Anterior cingulate cortex (tissue), 58 donors: ENCODE data around the gene EFNA3.
A peak's percentile ranks its signal among the peaks of the same experiment; 100 is the strongest.

Experiments used
- DNase-seq, 58 donors: peaks; one replicate each; lab custom pipeline; 2025; lab: John Stamatoyannopoulos, UW

The EFNA3 gene

GRCh38 chr1:155048449-155049334 lies 29.9 kb upstream of the EFNA3 start:
- DNase-seq = no peak

GRCh38 chr1:155049651-155050559 lies 28.7 kb upstream of the EFNA3 start:
- peak in 2 of 58 donors; percentile 24 to 49 for DNase-seq

GRCh38 chr1:155050560-155051341 lies 27.9 kb upstream of the EFNA3 start, which contains the start of gene ADAM15:
ADAM15 (plus strand) TSS chr1:155051316; CDS start chr1:155051387, 71 bp downstream.
- peak in 55 of 58 donors; percentile 21 to 83 (median 72) for DNase-seq

- peak in 4 of 58 donors; percentile 40 to 63 (median 56) for DNase-seq
These were observed 27.3 kb upstream of the EFNA3 start for GRCh38 chr1:155051342-155051776.

- DNase-seq = peak in 44 of 58 donors; percentile 4 to 63 (median 41)
These were observed 26.7 kb upstream of the EFNA3 start for GRCh38 chr1:155051777-155052398.

GRCh38 chr1:155052439-155053395 lies 25.9 kb upstream of the EFNA3 start:
- peak in 1 of 58 donors; percentile 11 for DNase-seq

GRCh38 chr1:155053531-155054105 lies 25.0 kb upstream of the EFNA3 start:
- no peak for DNase-seq

GRCh38 chr1:155057104-155057503 lies 21.5 kb upstream of the EFNA3 start:
- no peak for DNase-seq

GRCh38 chr1:155057788-155058211 lies 20.8 kb upstream of the EFNA3 start:
- no peak for DNase-seq

GRCh38 chr1:155060736-155061135 lies 17.9 kb upstream of the EFNA3 start:
- DNase-seq = no peak

- DNase-seq = peak in 52 of 58 donors; percentile 21 to 84 (median 54)
These were observed 17.1 kb upstream of the EFNA3 start for GRCh38 chr1:155061381-155062150.

- DNase-seq = no peak
These were observed 16.4 kb upstream of the EFNA3 start for GRCh38 chr1:155062151-155062686.

- DNase-seq = peak in 9 of 58 donors; percentile 6 to 37 (median 13)
These were observed 15.8 kb upstream of the EFNA3 start for GRCh38 chr1:155062702-155063411.

- DNase-seq = peak in 47 of 58 donors; percentile 15 to 78 (median 48)
These were observed 15.0 kb upstream of the EFNA3 start, which contains the start of gene EFNA4 for GRCh38 chr1:155063550-155064110. EFNA4 (plus strand) TSS chr1:155063740; CDS start chr1:155063824, 84 bp downstream.

GRCh38 chr1:155064111-155064831 lies 14.4 kb upstream of the EFNA3 start:
- peak in 1 of 58 donors; percentile 67 for DNase-seq
